Erythroblast (primary cell): ENCODE measurements around the gene PIRT.

ENCODE experiments used
- GATA1 ChIP-seq: IDR thresholded peaks from 2 replicates; pipeline ENCODE4 v1.6.1; 2011; ENCODE audit warnings: low read depth, mild to moderate bottlenecking, control low read depth, low read length, moderate library complexity
- POLR2A ChIP-seq: IDR thresholded peaks from 2 replicates; pipeline ENCODE4 v1.6.1; 2011; ENCODE audit warnings: mild to moderate bottlenecking, low read length

- TF ChIP-seq POLR2A, result no peak
- TF ChIP-seq GATA1, result no peak
Observed at GRCh38 chr17:10824874-10825273, 13.0 kb downstream of the PIRT start.
